Measurements from ENCODE around the gene HMG20B.

HMG20B gene

DNA sequence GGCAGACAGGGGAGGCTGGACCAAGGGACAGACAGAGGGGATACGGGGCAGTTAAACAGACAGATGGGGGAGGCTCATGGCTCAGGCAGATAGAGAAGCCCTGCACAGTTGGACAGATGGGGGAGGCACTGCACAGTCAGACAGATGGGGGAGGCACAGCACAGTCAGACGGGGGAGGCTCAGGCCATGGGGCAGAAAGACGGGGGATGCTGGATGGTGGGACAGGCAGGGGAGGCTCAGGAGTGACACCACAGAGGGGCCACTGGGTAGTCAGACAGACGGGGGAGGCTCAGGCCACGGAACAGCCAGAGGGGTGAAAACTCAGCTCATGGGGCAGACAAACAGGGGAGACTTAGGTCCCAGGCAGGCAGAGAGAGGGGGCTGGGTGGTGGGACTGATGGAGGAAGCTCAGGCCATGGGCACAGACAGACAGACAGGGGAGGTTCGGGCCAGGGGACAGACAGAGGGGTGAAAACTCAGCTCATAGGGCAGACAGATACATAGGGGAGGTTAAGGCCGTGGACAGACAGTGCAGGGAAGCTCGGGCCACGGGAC lies 16.2 kb upstream of the HMG20B start:
- Histone ChIP-seq H2AFZ (ENCODE audit: low read length) (peak overlapping the region; percentile 54), H3K9me2 (replicated peaks; ENCODE audit: insufficient read depth, low read length) (no peaks in the 10 kb centered on the region), H3K36me3 (replicated peaks; ENCODE audit: insufficient read depth, low read length) (no peaks in the 10 kb centered on the region), H3K9me3 (replicated peaks; ENCODE audit: insufficient read depth, low read length) (no peaks in the 10 kb centered on the region), H3F3A (ENCODE audit: insufficient read depth, low read length) (no peaks in the 10 kb centered on the region), H3K4me1 (ENCODE audit: low read length) (peaks cover 15% of the 10 kb centered on the region; the same call in 1 of the 2 replicates), H3K79me2 (ENCODE audit: low read length) (peaks cover 28% of the 10 kb centered on the region), H4K20me1 (ENCODE audit: insufficient read depth, low read length) (no peaks in the 10 kb centered on the region), H3K27ac (ENCODE audit: low read length) (no peak overlapping the region), H3K4me2 (ENCODE audit: low read depth, low read length) (peak overlapping the region; percentile 87), H3K9ac (ENCODE audit: low read length) (peak overlapping the region; percentile 60; the same call in 1 of the 2 replicates), H3K4me3 (ENCODE audit: low read length) (peak overlapping the region; percentile 83), H3K27me3 (replicated peaks; ENCODE audit: insufficient read depth, low read length) (peaks cover 16% of the 10 kb centered on the region; the same call in 1 of the 2 replicates)
- peak; percentile 5 for DNase-seq
- TF ChIP-seq CTCF (IDR thresholded peaks at IDR 0.05; ENCODE audit: low read length): no peak
- TF ChIP-seq EZH2 (optimal IDR thresholded peaks at IDR 0.05; ENCODE audit: low read depth, low read length): no peak
- TF ChIP-seq EZH2phosphoT487 (IDR thresholded peaks at IDR 0.05; ENCODE audit: low read length): no peak

- H2AFZ ChIP-seq (ENCODE audit: low read length): peak overlapping the region; percentile 54
- DNase-seq: peak; percentile 61
- H3K36me3 ChIP-seq (replicated peaks; ENCODE audit: insufficient read depth, low read length): no peaks in the 10 kb centered on the region
- H3F3A ChIP-seq (ENCODE audit: insufficient read depth, low read length): no peaks in the 10 kb centered on the region
- H4K20me1 ChIP-seq (ENCODE audit: insufficient read depth, low read length): no peaks in the 10 kb centered on the region
- peak overlapping the region; percentile 83 for H3K4me3 ChIP-seq (ENCODE audit: low read length)
- no peak overlapping the region for H3K27ac ChIP-seq (ENCODE audit: low read length)
- H3K27me3 ChIP-seq (replicated peaks; ENCODE audit: insufficient read depth, low read length): peaks cover 21% of the 10 kb centered on the region
- no peak for TF ChIP-seq EZH2 (optimal IDR thresholded peaks at IDR 0.05; ENCODE audit: low read depth, low read length)
- TF ChIP-seq EZH2phosphoT487 (IDR thresholded peaks at IDR 0.05; ENCODE audit: low read length): no peak
- TF ChIP-seq CTCF (IDR thresholded peaks at IDR 0.05; ENCODE audit: low read length): peak; percentile 29
- H3K79me2 ChIP-seq (ENCODE audit: low read length): peaks cover 28% of the 10 kb centered on the region
- peak overlapping the region; percentile 87 for H3K4me2 ChIP-seq (ENCODE audit: low read depth, low read length)
- H3K9ac ChIP-seq (ENCODE audit: low read length): peak overlapping the region; percentile 60; the same call in 1 of the 2 replicates
- peaks cover 15% of the 10 kb centered on the region; the same call in 1 of the 2 replicates for H3K4me1 ChIP-seq (ENCODE audit: low read length)
- H3K9me2 ChIP-seq (replicated peaks; ENCODE audit: insufficient read depth, low read length): no peaks in the 10 kb centered on the region
- no peaks in the 10 kb centered on the region for H3K9me3 ChIP-seq (replicated peaks; ENCODE audit: insufficient read depth, low read length)
Measured at GRCh38 chr19:3556978-3557460, 15.7 kb upstream of the HMG20B start.

DNA sequence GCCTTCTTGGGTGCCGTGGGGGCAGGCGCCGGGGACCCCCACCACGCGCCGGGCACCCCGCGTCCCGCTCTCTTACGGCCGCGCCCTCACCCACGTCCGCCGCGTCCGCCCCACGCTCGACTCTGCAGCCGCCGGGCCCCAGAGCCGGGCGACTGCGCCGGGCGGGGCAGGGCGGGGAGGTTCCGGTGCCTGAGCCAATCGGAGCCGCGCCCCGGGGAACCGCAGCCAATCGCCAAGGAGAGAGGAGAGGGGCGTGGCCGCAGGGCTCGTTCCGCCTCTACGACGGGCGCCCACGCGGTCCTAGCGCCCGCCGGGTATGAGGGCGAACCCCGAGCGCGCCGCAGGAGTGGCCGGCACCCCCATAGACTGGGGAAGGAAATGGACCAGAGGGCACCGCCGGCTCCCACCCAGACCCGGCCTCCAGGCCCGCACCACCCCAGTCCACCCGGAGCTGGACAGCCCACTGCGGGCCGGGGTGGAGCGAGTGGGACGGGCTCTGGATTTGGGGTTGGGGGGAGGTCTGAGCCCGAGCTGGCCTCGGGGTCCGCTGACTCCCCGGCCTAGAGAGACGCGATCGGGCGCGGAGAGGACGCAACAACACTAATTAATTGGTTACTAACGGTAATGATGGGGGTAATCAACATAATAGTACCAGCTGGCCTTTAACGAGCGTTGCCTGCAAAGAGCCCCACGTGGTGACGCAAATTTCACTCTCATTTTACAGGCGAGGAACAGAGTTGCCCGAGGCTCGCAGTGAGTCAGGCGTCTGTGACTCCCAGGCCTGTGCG lies 15.1 kb upstream of the HMG20B start, which contains the start of gene MFSD12:
Gene MFSD12 (minus strand): TSS at position 126 of the 788 bp plus-strand sequence. CDS start 183 bp downstream, outside the sequence.
- Histone ChIP-seq H3K4me1 (ENCODE audit: low read length) (peaks cover 13% of the 10 kb centered on the region; the same call in 1 of the 2 replicates), H3K4me3 (ENCODE audit: low read length) (peak within 1 kb of the TSS; percentile 83), H3K79me2 (ENCODE audit: low read length) (peaks cover 28% of the 10 kb centered on the region), H3K9me3 (replicated peaks; ENCODE audit: insufficient read depth, low read length) (no peaks in the 10 kb centered on the region), H3K27ac (ENCODE audit: low read length) (no peak within 1 kb of the TSS), H4K20me1 (ENCODE audit: insufficient read depth, low read length) (no peaks in the 10 kb centered on the region), H3K9ac (ENCODE audit: low read length) (peak within 1 kb of the TSS; percentile 60; the same call in 1 of the 2 replicates), H3K4me2 (ENCODE audit: low read depth, low read length) (peak within 1 kb of the TSS; percentile 97), H3K36me3 (replicated peaks; ENCODE audit: insufficient read depth, low read length) (no peaks in the 10 kb centered on the region), H3K27me3 (replicated peaks; ENCODE audit: insufficient read depth, low read length) (peaks cover 27% of the 10 kb centered on the region), H3K9me2 (replicated peaks; ENCODE audit: insufficient read depth, low read length) (no peaks in the 10 kb centered on the region), H2AFZ (ENCODE audit: low read length) (peak within 1 kb of the TSS; percentile 97), H3F3A (ENCODE audit: insufficient read depth, low read length) (no peaks in the 10 kb centered on the region)
- DNase-seq: peak; percentile 97
- TF ChIP-seq CTCF (IDR thresholded peaks at IDR 0.05; ENCODE audit: low read length) (no peak), EZH2 (optimal IDR thresholded peaks at IDR 0.05; ENCODE audit: low read depth, low read length) (no peak), EZH2phosphoT487 (IDR thresholded peaks at IDR 0.05; ENCODE audit: low read length) (no peak)
